IMR-90 (cell line): ENCODE results near the gene HSD11B1L.
"Not testable (repeated sequence)": the region's sequence is repeated elsewhere in the genome, so short reads cannot be mapped to it uniquely, and the experiment has no call there.

Experiments used
- CEBPB ChIP-seq: IDR thresholded peaks from 2 replicates; pipeline ENCODE4 v1.6.1; 2012; ENCODE audit warnings: low read depth, low read length, improper control_type of control experiment
- CTCF ChIP-seq: conservative IDR thresholded peaks from 2 replicates; pipeline ENCODE4 v1.5.1; 2012; ENCODE audit warnings: mild to moderate bottlenecking, low read depth, low read length, improper control_type of control experiment
- POLR2A ChIP-seq: IDR thresholded peaks from 2 replicates; pipeline ENCODE4 v1.6.1; 2012; ENCODE audit warnings: mild to moderate bottlenecking, low read depth, low read length

GRCh38 chr19:5688262-5688881 is 7.5 kb downstream of the HSD11B1L start:
- not testable (repeated sequence) for TF ChIP-seq CTCF, POLR2A, CEBPB
